Islet precursor cell (in vitro differentiated cells): ENCODE measurements around the gene ACTL8.
A peak's percentile ranks its signal among the peaks of the same experiment; 100 is the strongest.

Experiments
- DNase-seq: peaks from one replicate; pipeline ENCODE4 v3.0.0-alpha.2; 2018

The ACTL8 gene

DNA sequence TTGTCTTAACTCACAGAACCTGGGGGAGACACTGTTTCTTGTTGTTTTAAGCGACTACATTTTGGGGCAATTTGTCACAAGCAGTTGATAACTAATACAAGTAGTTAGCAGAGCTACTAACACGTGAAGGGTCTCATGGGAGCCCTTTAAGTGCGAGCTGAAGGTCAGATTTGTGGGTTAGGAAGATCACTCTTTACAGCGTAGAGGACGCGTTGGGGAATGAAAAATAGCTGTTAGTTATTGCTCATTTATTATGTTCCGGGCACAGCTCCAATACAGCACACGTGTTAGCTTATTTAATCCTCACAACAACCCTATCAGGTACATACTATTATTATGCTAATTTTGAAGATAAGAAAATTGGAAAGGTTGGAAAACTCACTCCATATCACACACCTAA lies 95.9 kb downstream of the ACTL8 start:
- DNase-seq, result no peak

DNA sequence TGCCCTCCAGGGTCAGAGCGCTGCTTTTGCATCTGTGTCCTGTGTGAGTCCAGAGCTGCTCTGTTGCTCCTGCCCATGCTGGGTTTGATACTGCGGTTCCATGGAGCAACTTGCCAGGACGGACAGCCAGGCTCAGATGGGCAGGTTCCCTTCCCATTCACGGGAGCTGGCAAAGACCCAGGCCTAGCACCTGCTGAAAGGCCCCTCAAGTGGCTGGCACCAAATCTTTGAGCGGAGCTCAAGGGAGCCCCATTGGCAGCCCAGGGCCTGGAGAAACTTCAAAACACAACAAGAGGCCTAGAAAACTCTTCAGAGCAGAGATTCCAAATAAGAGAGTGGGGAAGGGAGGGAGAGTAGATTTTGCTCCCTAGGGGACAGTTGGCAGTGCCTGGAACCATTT lies 97.2 kb downstream of the ACTL8 start:
- no peak for DNase-seq

GRCh38 chr1:17853241-17853935 lies 98.3 kb downstream of the ACTL8 start:
- no peak for DNase-seq

- DNase-seq, result no peak
Observed at GRCh38 chr1:17856496-17857108, 101.5 kb downstream of the ACTL8 start.

DNA sequence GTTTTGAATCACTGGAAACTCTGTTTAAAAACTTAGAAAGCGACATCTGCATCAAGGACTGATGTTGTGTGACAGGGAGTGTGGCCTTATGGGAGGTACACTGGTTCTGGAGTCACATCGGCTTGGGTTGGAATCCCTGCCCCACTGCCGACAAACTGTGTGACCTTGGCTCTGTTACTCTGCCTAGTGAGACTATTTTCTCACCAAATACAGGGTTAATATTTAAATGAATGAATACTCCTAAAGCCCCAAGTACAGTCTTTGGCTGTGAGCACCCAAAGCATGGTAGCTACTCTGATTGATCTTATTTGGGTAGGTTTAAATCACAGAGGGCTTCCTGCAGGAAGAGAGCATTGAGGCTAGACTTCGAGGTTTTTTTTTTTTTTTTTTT lies 102.0 kb downstream of the ACTL8 start:
- DNase-seq, result no peak

GRCh38 chr1:17857996-17858395 lies 102.9 kb downstream of the ACTL8 start:
- no peak for DNase-seq

DNA sequence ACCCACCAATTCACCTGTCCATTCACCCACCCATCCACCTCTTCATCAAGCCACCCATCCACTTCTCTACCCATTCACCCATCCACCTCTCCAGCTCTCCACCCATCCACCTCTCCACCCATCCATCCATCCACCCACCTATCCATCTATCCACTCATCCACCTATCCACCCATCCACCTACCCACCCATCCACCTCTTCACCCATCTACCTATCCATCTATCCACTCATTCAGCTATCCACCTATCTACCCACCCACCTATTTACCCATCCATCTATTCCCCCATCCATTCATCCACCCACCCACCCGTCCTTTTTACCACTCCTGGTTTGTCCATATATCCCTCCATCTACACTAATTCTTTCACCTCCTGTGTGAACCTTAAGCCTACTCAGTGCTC lies 105.7 kb downstream of the ACTL8 start:
- no peak for DNase-seq

GRCh38 chr1:17861685-17862084 lies 106.6 kb downstream of the ACTL8 start:
- no peak for DNase-seq

DNA sequence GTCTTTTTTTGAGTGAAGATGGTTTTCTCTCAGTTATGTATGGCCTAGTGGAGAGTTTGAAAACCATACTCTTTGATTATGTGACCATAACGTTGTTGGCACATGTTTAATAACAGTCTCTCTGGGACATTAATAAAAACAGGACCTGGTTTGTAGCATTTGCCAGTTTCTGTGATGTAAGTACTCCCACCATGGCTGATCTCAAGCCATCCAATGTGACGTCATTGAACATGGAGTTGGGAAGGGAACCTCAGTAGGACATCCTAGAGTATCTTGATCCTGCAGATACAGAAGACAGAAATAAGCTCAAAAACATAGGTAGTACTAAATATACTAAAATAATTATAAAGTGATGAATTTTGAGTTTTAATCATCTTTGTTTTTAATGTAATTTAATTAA lies 107.0 kb downstream of the ACTL8 start:
- no peak for DNase-seq

- DNase-seq, result no peak
Observed at GRCh38 chr1:17865912-17866739, 111.0 kb downstream of the ACTL8 start.

DNA sequence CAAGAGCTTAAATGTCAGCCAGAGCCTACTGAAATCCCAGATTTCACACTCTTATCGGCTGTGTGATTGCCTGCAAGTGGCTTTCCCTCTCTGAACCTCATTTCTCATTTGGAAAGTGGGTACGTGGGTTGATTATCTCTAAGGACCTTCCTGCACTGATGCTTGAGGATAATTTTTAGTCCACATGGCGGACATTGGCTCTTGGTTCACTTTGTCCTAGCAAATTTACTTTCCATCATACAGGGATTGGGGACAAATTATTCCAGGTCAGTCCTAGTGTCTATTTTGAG lies 111.6 kb downstream of the ACTL8 start:
- no peak for DNase-seq

- no peak for DNase-seq
Observed at GRCh38 chr1:17867470-17867869, 112.3 kb downstream of the ACTL8 start.

- DNase-seq, result no peak
Observed at GRCh38 chr1:17869815-17870214, 114.7 kb downstream of the ACTL8 start.

- no peak for DNase-seq
Observed at GRCh38 chr1:17870679-17871078, 115.5 kb downstream of the ACTL8 start.

GRCh38 chr1:17873007-17873675 lies 118.0 kb downstream of the ACTL8 start:
- DNase-seq, result no peak

DNA sequence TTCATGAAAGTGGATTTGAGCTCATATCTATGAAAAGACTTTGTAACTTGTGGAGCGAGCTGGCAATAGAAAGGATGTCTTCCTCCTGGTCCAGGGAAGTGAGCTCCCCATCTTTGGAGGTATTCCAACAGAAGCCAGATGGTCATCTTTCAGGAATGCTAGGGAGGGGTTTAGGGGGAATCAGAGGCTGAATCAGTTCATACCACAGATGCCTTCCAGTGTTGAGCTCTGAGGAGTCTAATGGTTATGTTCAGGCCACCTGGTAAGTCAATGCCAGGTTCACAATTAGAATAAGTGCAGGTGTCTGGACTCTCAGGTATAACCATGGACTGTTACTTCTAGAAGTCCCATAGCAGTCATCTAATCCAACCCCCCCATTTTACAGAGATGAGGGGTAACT lies 119.1 kb downstream of the ACTL8 start:
- DNase-seq, result no peak

DNA sequence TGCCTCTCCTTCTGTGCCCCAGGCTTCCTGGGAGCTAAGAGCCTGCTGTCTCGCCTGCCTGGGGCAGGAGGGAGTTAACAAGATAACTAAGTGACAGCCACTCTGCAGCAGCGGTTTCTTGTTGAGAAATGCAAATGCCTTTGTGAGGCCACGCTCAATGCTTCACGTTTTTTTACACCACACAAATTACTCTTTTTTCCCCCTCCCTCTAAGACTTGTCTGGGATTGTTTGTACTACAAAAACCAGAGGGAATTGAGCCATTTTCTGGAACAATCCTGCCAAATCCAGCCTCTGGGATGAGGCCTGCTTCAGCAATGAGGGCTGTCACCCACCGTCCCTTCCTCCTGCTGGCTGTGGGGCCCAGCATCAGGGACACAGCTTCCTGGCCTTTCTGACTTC lies 119.6 kb downstream of the ACTL8 start:
- DNase-seq, result peak; percentile 68

DNA sequence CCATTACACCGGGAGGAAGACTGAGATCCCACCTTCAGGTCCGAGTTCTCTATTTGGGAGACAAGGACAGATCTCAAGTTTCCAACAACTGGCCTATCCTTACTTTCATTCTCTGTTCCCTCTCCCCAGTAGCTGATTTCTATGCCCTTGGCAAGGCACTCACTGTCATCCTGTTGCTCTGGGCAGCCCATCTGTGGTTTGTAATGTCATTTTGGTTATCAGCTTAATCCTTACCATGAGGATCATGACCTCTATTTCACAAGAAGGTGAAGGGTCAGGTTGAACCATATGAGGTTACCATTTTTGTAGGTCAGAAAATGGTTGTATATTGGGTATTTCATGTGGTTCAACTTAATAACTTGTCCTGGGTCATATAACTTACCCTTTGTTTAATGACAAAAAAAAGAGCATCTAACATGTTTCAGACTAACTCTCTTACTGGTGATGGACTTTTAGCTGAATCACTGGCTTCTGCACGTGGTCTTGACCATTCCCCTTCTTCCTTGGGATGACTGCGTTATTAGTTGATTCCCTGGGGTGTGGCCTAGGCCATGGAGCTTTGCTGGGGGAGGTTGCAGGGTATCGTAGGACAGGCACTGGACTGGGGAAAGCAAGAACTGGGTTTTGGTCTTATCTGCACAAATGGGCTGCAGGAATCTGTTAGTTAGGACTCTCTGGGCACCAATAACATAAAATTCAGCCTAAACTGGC lies 120.2 kb downstream of the ACTL8 start:
- peak; percentile 7 for DNase-seq

DNA sequence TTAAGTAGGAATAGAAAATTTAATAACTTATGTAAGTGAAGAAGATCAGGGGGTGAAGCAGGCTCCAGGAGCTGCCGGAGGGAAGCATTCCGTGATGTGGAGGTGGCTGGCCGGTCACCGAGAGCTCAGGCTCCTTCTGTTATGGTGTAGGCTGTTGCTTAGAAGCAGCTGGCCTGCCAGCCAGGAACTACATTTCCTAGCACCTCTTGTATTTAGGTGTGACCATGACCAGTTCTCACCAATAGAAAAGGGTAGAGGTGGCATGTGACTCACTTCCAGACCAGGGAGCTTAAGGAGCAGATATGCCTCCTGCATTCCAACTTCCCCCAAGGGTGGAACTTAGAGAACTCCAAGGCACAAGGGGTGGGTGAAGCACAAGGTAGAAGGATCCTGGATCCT lies 120.7 kb downstream of the ACTL8 start:
- DNase-seq, result peak; percentile 55
